Duodenal mucosa (tissue), 2 donors: ENCODE results near the gene TMEM198.

Source experiments
- H3K27ac ChIP-seq: one replicate; pipeline ENCODE4 v1.7.0; 2013; ENCODE audit warnings: low read depth, low read length
- H3K27me3 ChIP-seq, 2 donors: one replicate each; pipeline ENCODE4 v1.7.0; 2013; ENCODE audit warnings: low read length in 2 of 2, control low read depth in 1 of 2; ENCODE audit not compliant: insufficient read depth in 2 of 2, control insufficient read depth in 1 of 2
- H3K36me3 ChIP-seq, 2 donors: one replicate each; pipeline ENCODE4 v1.7.0; 2013; ENCODE audit warnings: low read length in 2 of 2, control low read depth in 1 of 2; ENCODE audit not compliant: insufficient read depth in 2 of 2, control insufficient read depth in 1 of 2
- H3K4me1 ChIP-seq, 2 donors: one replicate each; pipeline ENCODE4 v1.7.0; 2013; ENCODE audit warnings: low read length in 2 of 2, control low read depth in 1 of 2; ENCODE audit not compliant: insufficient read depth in 2 of 2, control insufficient read depth in 1 of 2
- H3K4me3 ChIP-seq, 2 donors: one replicate each; pipeline ENCODE4 v1.7.0; 2013; ENCODE audit warnings: low read length in 2 of 2, low read depth in 1 of 2
- H3K9ac ChIP-seq, 2 donors: one replicate each; pipeline ENCODE4 v1.7.0; 2013; ENCODE audit warnings: low read length in 2 of 2, low read depth in 1 of 2
- H3K9me3 ChIP-seq, 2 donors: one replicate each; pipeline ENCODE4 v1.7.0; 2013; ENCODE audit warnings: low read length in 2 of 2, control low read depth in 1 of 2; ENCODE audit not compliant: control insufficient read depth in 1 of 2

The TMEM198 gene

GRCh38 chr2:219543596-219544358, at the start of gene TMEM198, which contains the start of gene CHPF:
Gene TMEM198 (plus strand): TSS chr2:219544028. CDS start chr2:219544728, 700 bp downstream.
Gene CHPF (minus strand): TSS chr2:219543809. CDS start chr2:219543538, 271 bp downstream.
- Histone ChIP-seq H3K9ac (peak within 1 kb of the TSS; percentile 72 to 77), H3K27me3 (no peaks in the 10 kb centered on the region), H3K4me1 (peaks cover 28 to 30% of the 10 kb centered on the region in 2 donors), H3K36me3 (peaks cover 12 to 21% of the 10 kb centered on the region in 2 donors), H3K4me3 (peak within 1 kb of the TSS; percentile 78 to 91), H3K9me3 (no peaks in the 10 kb centered on the region), H3K27ac (peak within 1 kb of the TSS; percentile 87)

- no peak overlapping the region for H3K27ac ChIP-seq
- H3K36me3 ChIP-seq = no peaks in the 10 kb centered on the region
- H3K9ac ChIP-seq = no peak overlapping the region
- H3K4me1 ChIP-seq = peaks cover 21 to 31% of the 10 kb centered on the region in 2 donors
- H3K9me3 ChIP-seq = no peaks in the 10 kb centered on the region
- peaks cover 42 to 45% of the 10 kb centered on the region in 2 donors for H3K27me3 ChIP-seq
- no peak overlapping the region for H3K4me3 ChIP-seq
Measured at GRCh38 chr2:219494952-219495530, 48.8 kb upstream of the TMEM198 start.

- Histone ChIP-seq H3K4me3 (no peak overlapping the region), H3K9ac (no peak overlapping the region), H3K27me3 (peaks cover 42 to 45% of the 10 kb centered on the region in 2 donors), H3K9me3 (no peaks in the 10 kb centered on the region), H3K4me1 (peaks cover 24 to 36% of the 10 kb centered on the region in 2 donors), H3K36me3 (no peaks in the 10 kb centered on the region), H3K27ac (no peak overlapping the region)
Measured at GRCh38 chr2:219495531-219496122, 48.2 kb upstream of the TMEM198 start.

- Histone ChIP-seq H3K27me3 (peaks cover 42 to 45% of the 10 kb centered on the region in 2 donors), H3K9me3 (no peaks in the 10 kb centered on the region), H3K27ac (no peak overlapping the region), H3K36me3 (no peaks in the 10 kb centered on the region), H3K4me3 (no peak overlapping the region), H3K9ac (no peak overlapping the region), H3K4me1 (peaks cover 24 to 36% of the 10 kb centered on the region in 2 donors)
Measured at GRCh38 chr2:219496247-219496824, 47.5 kb upstream of the TMEM198 start.

GRCh38 chr2:219496825-219497494, 46.9 kb upstream of the TMEM198 start:
- H3K27me3 ChIP-seq = peaks cover 42 to 45% of the 10 kb centered on the region in 2 donors
- H3K4me3 ChIP-seq = peak overlapping the region; percentile 84 to 95
- peaks cover 24 to 36% of the 10 kb centered on the region in 2 donors for H3K4me1 ChIP-seq
- H3K9me3 ChIP-seq = no peaks in the 10 kb centered on the region
- H3K36me3 ChIP-seq = peaks cover 0 to 2% of the 10 kb centered on the region in 2 donors
- no peak overlapping the region for H3K27ac ChIP-seq
- H3K9ac ChIP-seq = no peak overlapping the region

- H3K9me3 ChIP-seq = no peaks in the 10 kb centered on the region
- H3K9ac ChIP-seq = peak overlapping the region; percentile 86 to 99
- peak overlapping the region; percentile 88 for H3K27ac ChIP-seq
- H3K27me3 ChIP-seq = peaks cover 42 to 45% of the 10 kb centered on the region in 2 donors
- H3K36me3 ChIP-seq = peaks cover 2 to 4% of the 10 kb centered on the region in 2 donors
- H3K4me1 ChIP-seq = peaks cover 24 to 36% of the 10 kb centered on the region in 2 donors
- H3K4me3 ChIP-seq = peak overlapping the region; percentile 84 to 95
Measured at GRCh38 chr2:219497495-219498279, 46.1 kb upstream of the TMEM198 start.

- peak within 1 kb of the TSS; percentile 86 to 99 for H3K9ac ChIP-seq
- H3K36me3 ChIP-seq = peaks cover 4 to 9% of the 10 kb centered on the region in 2 donors
- peaks cover 24 to 36% of the 10 kb centered on the region in 2 donors for H3K4me1 ChIP-seq
- H3K9me3 ChIP-seq = no peaks in the 10 kb centered on the region
- H3K4me3 ChIP-seq = peak within 1 kb of the TSS; percentile 84 to 95
- H3K27ac ChIP-seq = peak within 1 kb of the TSS; percentile 88
- peaks cover 36 to 43% of the 10 kb centered on the region in 2 donors for H3K27me3 ChIP-seq
Measured at GRCh38 chr2:219498280-219499057, 45.4 kb upstream of the TMEM198 start, which contains the start of gene GMPPA. Gene GMPPA (plus strand): TSS chr2:219498891. CDS start chr2:219499976, 1,085 bp downstream.

GRCh38 chr2:219499058-219499307, 44.8 kb upstream of the TMEM198 start:
- H3K4me1 ChIP-seq = peaks cover 24 to 36% of the 10 kb centered on the region in 2 donors
- H3K36me3 ChIP-seq = peaks cover 5 to 14% of the 10 kb centered on the region in 2 donors
- H3K9me3 ChIP-seq = no peaks in the 10 kb centered on the region
- H3K27ac ChIP-seq = peak overlapping the region; percentile 60
- peak overlapping the region; percentile 84 to 95 for H3K4me3 ChIP-seq
- H3K9ac ChIP-seq = peak overlapping the region; percentile 81 to 99
- peaks cover 32 to 38% of the 10 kb centered on the region in 2 donors for H3K27me3 ChIP-seq
